OCI-LY1 (cell line): ENCODE results near the gene ATP11C.

Experiments
- EZH2 ChIP-seq: fragments of 200-600 bp; sonication (generic), shearing (Covaris generic); IDR thresholded peaks from 2 replicates; pipeline ENCODE4 v1.8.0; 2017; ENCODE audit warnings: borderline replicate concordance, mixed run types, mild to moderate bottlenecking, antibody characterized with exemption, low read length, moderate library complexity, mixed read lengths
- TF ChIP-seq, protein P1 (sequence below): fragments of 200-600 bp; sonication (generic), shearing (Covaris generic); IDR thresholded peaks from 2 replicates; pipeline ENCODE4 v1.5.1; 2017; ENCODE audit warnings: mild to moderate bottlenecking, antibody characterized with exemption, low read length, moderate library complexity, mixed read lengths

DNA sequence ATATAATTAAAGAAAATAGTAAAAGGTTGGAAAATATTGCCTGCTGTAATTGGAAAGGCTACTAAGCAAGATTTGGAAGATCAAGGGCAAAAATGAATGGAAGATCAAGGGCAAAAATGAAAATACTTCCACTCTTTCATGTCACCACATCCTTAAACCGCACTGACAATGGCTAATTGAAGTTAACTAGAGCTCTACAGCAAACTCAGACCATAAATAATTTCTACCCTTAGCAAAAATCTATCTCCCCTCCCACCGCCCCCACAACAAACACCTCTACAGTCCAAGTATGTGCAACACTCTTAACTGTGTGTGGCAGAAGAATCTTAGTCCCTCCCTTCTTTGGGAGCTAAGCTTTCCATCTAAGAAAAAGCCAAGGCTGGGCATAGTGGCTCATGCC, 27.1 kb downstream of the ATP11C start:
- TF ChIP-seq, protein P1, sequence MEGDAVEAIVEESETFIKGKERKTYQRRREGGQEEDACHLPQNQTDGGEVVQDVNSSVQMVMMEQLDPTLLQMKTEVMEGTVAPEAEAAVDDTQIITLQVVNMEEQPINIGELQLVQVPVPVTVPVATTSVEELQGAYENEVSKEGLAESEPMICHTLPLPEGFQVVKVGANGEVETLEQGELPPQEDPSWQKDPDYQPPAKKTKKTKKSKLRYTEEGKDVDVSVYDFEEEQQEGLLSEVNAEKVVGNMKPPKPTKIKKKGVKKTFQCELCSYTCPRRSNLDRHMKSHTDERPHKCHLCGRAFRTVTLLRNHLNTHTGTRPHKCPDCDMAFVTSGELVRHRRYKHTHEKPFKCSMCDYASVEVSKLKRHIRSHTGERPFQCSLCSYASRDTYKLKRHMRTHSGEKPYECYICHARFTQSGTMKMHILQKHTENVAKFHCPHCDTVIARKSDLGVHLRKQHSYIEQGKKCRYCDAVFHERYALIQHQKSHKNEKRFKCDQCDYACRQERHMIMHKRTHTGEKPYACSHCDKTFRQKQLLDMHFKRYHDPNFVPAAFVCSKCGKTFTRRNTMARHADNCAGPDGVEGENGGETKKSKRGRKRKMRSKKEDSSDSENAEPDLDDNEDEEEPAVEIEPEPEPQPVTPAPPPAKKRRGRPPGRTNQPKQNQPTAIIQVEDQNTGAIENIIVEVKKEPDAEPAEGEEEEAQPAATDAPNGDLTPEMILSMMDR, result no peak
- no peak for TF ChIP-seq EZH2
